ENCODE measurements around the gene C4orf36.

Gene C4orf36

DNA sequence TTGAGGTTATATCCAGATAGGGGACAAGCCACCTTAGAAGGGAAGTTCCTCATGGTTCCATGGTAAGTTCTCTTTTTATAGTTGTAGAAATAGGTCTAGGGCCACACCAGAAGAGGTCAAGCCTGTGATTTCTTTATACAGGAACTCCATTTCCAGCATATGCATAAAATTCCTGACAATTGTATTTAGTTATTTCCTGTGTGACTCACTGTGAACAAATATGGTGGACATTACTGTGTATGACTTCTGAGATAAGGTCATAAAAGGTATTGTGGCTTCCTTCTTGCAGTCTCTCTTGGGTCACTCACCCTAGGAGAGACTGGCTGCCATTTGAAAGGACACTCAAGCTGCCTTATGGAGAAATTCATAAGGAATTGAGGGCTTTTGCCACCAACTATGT lies 2.2 kb upstream of the C4orf36 start:
- Histone ChIP-seq H3K27ac (ENCODE audit: low read length) (no peak overlapping the region), H4K20me1 (ENCODE audit: insufficient read depth, low read length) (no peaks in the 10 kb centered on the region), H3K36me3 (replicated peaks; ENCODE audit: insufficient read depth, low read length) (no peaks in the 10 kb centered on the region), H3K9me3 (replicated peaks; ENCODE audit: insufficient read depth, low read length) (no peaks in the 10 kb centered on the region), H3K79me2 (ENCODE audit: low read length) (no peaks in the 10 kb centered on the region), H3K4me1 (ENCODE audit: low read length) (no peaks in the 10 kb centered on the region), H2AFZ (ENCODE audit: low read length) (no peak overlapping the region), H3F3A (ENCODE audit: insufficient read depth, low read length) (no peaks in the 10 kb centered on the region), H3K27me3 (replicated peaks; ENCODE audit: insufficient read depth, low read length) (no peaks in the 10 kb centered on the region), H3K9me2 (replicated peaks; ENCODE audit: insufficient read depth, low read length) (no peaks in the 10 kb centered on the region), H3K4me3 (ENCODE audit: low read length) (no peak overlapping the region), H3K9ac (ENCODE audit: low read length) (no peak overlapping the region), H3K4me2 (ENCODE audit: low read depth, low read length) (no peak overlapping the region)
- TF ChIP-seq EZH2phosphoT487 (IDR thresholded peaks at IDR 0.05; ENCODE audit: low read length) = no peak
- TF ChIP-seq, protein P1, sequence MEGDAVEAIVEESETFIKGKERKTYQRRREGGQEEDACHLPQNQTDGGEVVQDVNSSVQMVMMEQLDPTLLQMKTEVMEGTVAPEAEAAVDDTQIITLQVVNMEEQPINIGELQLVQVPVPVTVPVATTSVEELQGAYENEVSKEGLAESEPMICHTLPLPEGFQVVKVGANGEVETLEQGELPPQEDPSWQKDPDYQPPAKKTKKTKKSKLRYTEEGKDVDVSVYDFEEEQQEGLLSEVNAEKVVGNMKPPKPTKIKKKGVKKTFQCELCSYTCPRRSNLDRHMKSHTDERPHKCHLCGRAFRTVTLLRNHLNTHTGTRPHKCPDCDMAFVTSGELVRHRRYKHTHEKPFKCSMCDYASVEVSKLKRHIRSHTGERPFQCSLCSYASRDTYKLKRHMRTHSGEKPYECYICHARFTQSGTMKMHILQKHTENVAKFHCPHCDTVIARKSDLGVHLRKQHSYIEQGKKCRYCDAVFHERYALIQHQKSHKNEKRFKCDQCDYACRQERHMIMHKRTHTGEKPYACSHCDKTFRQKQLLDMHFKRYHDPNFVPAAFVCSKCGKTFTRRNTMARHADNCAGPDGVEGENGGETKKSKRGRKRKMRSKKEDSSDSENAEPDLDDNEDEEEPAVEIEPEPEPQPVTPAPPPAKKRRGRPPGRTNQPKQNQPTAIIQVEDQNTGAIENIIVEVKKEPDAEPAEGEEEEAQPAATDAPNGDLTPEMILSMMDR (IDR thresholded peaks at IDR 0.05; ENCODE audit: low read length) = no peak
- no peak for TF ChIP-seq EZH2 (optimal IDR thresholded peaks at IDR 0.05; ENCODE audit: low read depth, low read length)
- DNase-seq = no peak

DNA sequence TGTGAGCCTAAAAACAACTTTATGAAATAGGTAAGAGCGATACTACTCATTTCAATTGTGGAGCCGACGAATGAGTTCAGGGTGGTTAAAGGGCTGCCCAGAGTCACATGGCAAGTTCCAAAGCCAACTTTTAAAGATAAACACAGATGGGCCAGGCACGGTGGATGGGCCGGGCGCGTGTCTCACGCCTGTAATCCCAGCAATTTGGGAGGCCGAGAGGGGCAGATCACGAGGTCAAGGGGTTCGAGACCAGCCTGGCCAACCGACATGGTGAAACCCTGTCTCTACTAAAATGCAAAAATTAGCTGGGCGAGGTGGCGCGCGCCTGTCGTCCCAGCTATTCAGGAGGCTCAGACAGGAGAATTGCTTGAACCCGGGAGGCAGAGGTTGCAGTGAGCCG lies 914 bp upstream of the C4orf36 start:
- Histone ChIP-seq H3K9ac (ENCODE audit: low read length) (no peak overlapping the region), H3K9me2 (replicated peaks; ENCODE audit: insufficient read depth, low read length) (no peaks in the 10 kb centered on the region), H3K9me3 (replicated peaks; ENCODE audit: insufficient read depth, low read length) (no peaks in the 10 kb centered on the region), H3K4me1 (ENCODE audit: low read length) (no peaks in the 10 kb centered on the region), H3K27ac (ENCODE audit: low read length) (no peak overlapping the region), H3K4me3 (ENCODE audit: low read length) (no peak overlapping the region), H3K27me3 (replicated peaks; ENCODE audit: insufficient read depth, low read length) (no peaks in the 10 kb centered on the region), H3K4me2 (ENCODE audit: low read depth, low read length) (no peak overlapping the region), H2AFZ (ENCODE audit: low read length) (no peak overlapping the region), H3F3A (ENCODE audit: insufficient read depth, low read length) (no peaks in the 10 kb centered on the region), H4K20me1 (ENCODE audit: insufficient read depth, low read length) (no peaks in the 10 kb centered on the region), H3K36me3 (replicated peaks; ENCODE audit: insufficient read depth, low read length) (no peaks in the 10 kb centered on the region), H3K79me2 (ENCODE audit: low read length) (no peaks in the 10 kb centered on the region)
- no peak for DNase-seq
- TF ChIP-seq EZH2 (optimal IDR thresholded peaks at IDR 0.05; ENCODE audit: low read depth, low read length) (no peak), EZH2phosphoT487 (IDR thresholded peaks at IDR 0.05; ENCODE audit: low read length) (no peak)
- TF ChIP-seq, protein P1 (IDR thresholded peaks at IDR 0.05; ENCODE audit: low read length) = no peak

DNA sequence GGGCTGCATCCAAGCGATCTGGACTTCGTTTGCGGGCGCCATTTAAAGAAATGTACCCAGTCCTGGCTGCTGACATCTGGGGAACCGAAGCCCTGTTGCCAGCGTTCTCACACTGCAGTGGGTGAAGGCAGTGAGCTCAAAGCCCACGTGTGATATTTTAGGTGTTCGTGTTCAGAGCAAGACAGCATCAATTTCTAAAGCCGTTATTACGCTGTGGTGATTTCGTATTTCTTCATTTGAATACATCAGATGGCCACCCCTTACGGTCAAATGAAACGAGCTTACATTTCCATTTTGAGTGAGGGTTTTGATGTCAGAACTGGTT lies 376 bp upstream of the C4orf36 start:
- H3K27me3 ChIP-seq (replicated peaks; ENCODE audit: insufficient read depth, low read length) = no peaks in the 10 kb centered on the region
- H3K9me3 ChIP-seq (replicated peaks; ENCODE audit: insufficient read depth, low read length) = no peaks in the 10 kb centered on the region
- peak overlapping the region; percentile 53; the same call in 1 of the 2 replicates for H3K9ac ChIP-seq (ENCODE audit: low read length)
- no peaks in the 10 kb centered on the region for H3K36me3 ChIP-seq (replicated peaks; ENCODE audit: insufficient read depth, low read length)
- no peaks in the 10 kb centered on the region for H3K4me1 ChIP-seq (ENCODE audit: low read length)
- H4K20me1 ChIP-seq (ENCODE audit: insufficient read depth, low read length) = no peaks in the 10 kb centered on the region
- H2AFZ ChIP-seq (ENCODE audit: low read length) = peak overlapping the region; percentile 73
- no peak for TF ChIP-seq EZH2phosphoT487 (IDR thresholded peaks at IDR 0.05; ENCODE audit: low read length)
- TF ChIP-seq, protein P1 (IDR thresholded peaks at IDR 0.05; ENCODE audit: low read length) = no peak
- TF ChIP-seq EZH2 (optimal IDR thresholded peaks at IDR 0.05; ENCODE audit: low read depth, low read length) = no peak
- DNase-seq = no peak
- no peaks in the 10 kb centered on the region for H3K79me2 ChIP-seq (ENCODE audit: low read length)
- no peaks in the 10 kb centered on the region for H3F3A ChIP-seq (ENCODE audit: insufficient read depth, low read length)
- no peak overlapping the region for H3K27ac ChIP-seq (ENCODE audit: low read length)
- peak overlapping the region; percentile 68 for H3K4me3 ChIP-seq (ENCODE audit: low read length)
- H3K9me2 ChIP-seq (replicated peaks; ENCODE audit: insufficient read depth, low read length) = no peaks in the 10 kb centered on the region
- peak overlapping the region; percentile 70 for H3K4me2 ChIP-seq (ENCODE audit: low read depth, low read length)

All from MM.1S (cell line).